GM12878 (cell line): ENCODE results near the gene CCR7. TPM values are rescaled to one million over a fixed set of nuclear protein-coding genes. Genes with fewer than 3 reads are reported as not detected.

Experiments used
- ELK1 ChIP-seq: IDR thresholded peaks from 2 replicates; pipeline ENCODE4 v1.6.1; 2012; ENCODE audit warnings: low read depth, low read length, improper control_type of control experiment
- FOS ChIP-seq: IDR thresholded peaks from 3 replicates; pipeline ENCODE4 v1.6.1; 2011; ENCODE audit warnings: borderline replicate concordance; ENCODE audit not compliant: insufficient read length; ENCODE audit errors: extremely low read depth
- IRF5 ChIP-seq: fragments of 450-650 bp; IDR thresholded peaks from 2 replicates; pipeline ENCODE4 v1.6.1; 2017; ENCODE audit warnings: borderline replicate concordance
- KDM1A ChIP-seq: fragments of 200-600 bp; sonication (generic); IDR thresholded peaks from 2 replicates; pipeline ENCODE4 v1.6.1; 2016; ENCODE audit warnings: borderline replicate concordance
- MYC ChIP-seq: IDR thresholded peaks from 2 replicates; pipeline ENCODE4 v1.6.1; 2011; ENCODE audit warnings: mild to moderate bottlenecking, low read length, moderate library complexity, inconsistent platforms; ENCODE audit not compliant: insufficient read depth, insufficient replicate concordance, insufficient read length, severe bottlenecking
- PAX5 ChIP-seq: IDR thresholded peaks from 2 replicates; pipeline ENCODE4 v1.6.1; 2011; ENCODE audit warnings: low read depth, low read length, borderline replicate concordance
- POLR2AphosphoS5 ChIP-seq: IDR thresholded peaks from 2 replicates; pipeline ENCODE4 v1.6.1; 2011; ENCODE audit warnings: mild to moderate bottlenecking, low read length, inconsistent platforms
- RBBP5 ChIP-seq: fragments of 200-600 bp; sonication (generic); conservative IDR thresholded peaks from 2 replicates; pipeline ENCODE4 v1.6.1; 2016
- RELA ChIP-seq: fragments of 450-650 bp; IDR thresholded peaks from 2 replicates; pipeline ENCODE4 v1.8.0; 2014; ENCODE audit warnings: borderline replicate concordance; ENCODE audit not compliant: partially characterized antibody
- SP1 ChIP-seq: IDR thresholded peaks from one replicate; pipeline ENCODE4 v1.6.1; 2011; ENCODE audit warnings: low read depth, low read length
- SUZ12 ChIP-seq: fragments of 200-600 bp; sonication (generic); IDR thresholded peaks from one replicate; pipeline ENCODE4 v1.6.1; 2018; ENCODE audit warnings: antibody characterized with exemption, mild to moderate bottlenecking; ENCODE audit not compliant: unreplicated experiment
- TCF12 ChIP-seq: IDR thresholded peaks from 2 replicates; pipeline ENCODE4 v1.6.1; 2011; ENCODE audit warnings: low read depth, mild to moderate bottlenecking, low read length
- USF1 ChIP-seq: IDR thresholded peaks from 2 replicates; pipeline ENCODE4 v1.6.1; 2011; ENCODE audit warnings: borderline replicate concordance, low read depth, mild to moderate bottlenecking, moderate library complexity, mixed read lengths, low read length; ENCODE audit not compliant: insufficient read depth; ENCODE audit errors: extremely low read length
- ZBED1 ChIP-seq: IDR thresholded peaks from 2 replicates; pipeline ENCODE4 v1.6.1; 2016; ENCODE audit warnings: borderline replicate concordance
- ZBTB11 ChIP-seq: fragments of 450-650 bp; formaldehyde crosslinking; IDR thresholded peaks from 2 replicates; pipeline ENCODE4 v1.5.0; 2022; ENCODE audit warnings: mild to moderate bottlenecking, missing genetic modification characterization
- ZBTB4 ChIP-seq: fragments of 450-650 bp; formaldehyde crosslinking; IDR thresholded peaks from 2 replicates; pipeline ENCODE4 v1.4.0; 2022; ENCODE audit warnings: mild to moderate bottlenecking, moderate library complexity
- ZNF207 ChIP-seq: fragments of 450-650 bp; IDR thresholded peaks from 2 replicates; pipeline ENCODE4 v1.6.1; 2014; ENCODE audit warnings: antibody characterized with exemption, mild to moderate bottlenecking, borderline replicate concordance
- ZNF24 ChIP-seq: fragments of 450-650 bp; IDR thresholded peaks from 2 replicates; pipeline ENCODE4 v1.6.1; 2017; ENCODE audit warnings: antibody characterized with exemption, mild to moderate bottlenecking
- ZSCAN29 ChIP-seq: fragments of 450-650 bp; IDR thresholded peaks from 2 replicates; pipeline ENCODE4 v1.6.1; 2017; ENCODE audit warnings: mild to moderate bottlenecking, moderate library complexity
- polyA plus RNA-seq, 11 experiments: library from polyadenylated mRNA; depleted of rRNA in 4 of 11; unstranded in 6 of 11; stranded (reverse) in 5 of 11; fragments of >200 nt; fragmentation: Nextera tagmentation in 4 of 11; fragmentation: Illumina TruSeq in 1 of 11; extraction: Ambion mirVana in 4 of 11; extraction: Trizol in 1 of 11; gene quantifications; 1 replicate in 1 of 11; 2 replicates in 10 of 11; pipeline versions ENCODE4 v1.2.1 to v1.2.3, GENCODE V29; 2011 to 2016; ENCODE audit warnings: inconsistent platforms in 2 of 11, missing spikeins in 2 of 11, low read depth in 1 of 11
- total RNA-seq, 4 experiments: library from RNA; depleted of rRNA in 3 of 4; stranded (reverse); fragments of >200 nt in 3 of 4; fragmentation: Illumina TruSeq in 1 of 4; extraction: Trizol in 1 of 4; gene quantifications; 2 replicates each; pipeline versions ENCODE4 v1.2.1 to v1.2.3, GENCODE V29; 2013 to 2021

CCR7 gene
- total and polyA plus RNA-seq, 10 of the 15 experiments (the other 5 are each of a cell fraction or from before 2014, with no cell fraction given): 131 to 1,171 (median 260) TPM

- TF ChIP-seq FOS (no peak), KDM1A (no peak), ZBTB11 (CRISPR knock-in tag) (no peak), ZNF24 (peak; percentile 82), ZNF207 (0 out of 2 replicates have a peak, but pooled peaks have one; percentile 25), SP1 (peak; percentile 82), MYC (no peak), ZBTB4 (CRISPR knock-in tag) (no peak), USF1 (peak; percentile 48), TCF12 (peak; percentile 89), ZBED1 (peak; percentile 98), RELA (peak; percentile 96), SUZ12 (no peak), RBBP5 (no peak), IRF5 (0 out of 2 replicates have a peak, but pooled peaks have one; percentile 17), POLR2AphosphoS5 (peak; percentile 63), ZSCAN29 (0 out of 2 replicates have a peak, but pooled peaks have one; percentile 31), ELK1 (0 out of 2 replicates have a peak, but pooled peaks have one; percentile 40), PAX5 (peak; percentile 97)
Observed at GRCh38 chr17:40598619-40599467, 33.6 kb upstream of the CCR7 start (continued).
